ENCODE measurements around the gene FKRP.

Gene FKRP

GRCh38 chr19:46789371-46789770 is 43.5 kb downstream of the FKRP start:
- H3K9me2 ChIP-seq (replicated peaks; ENCODE audit: insufficient read depth, low read length) = no peaks in the 10 kb centered on the region
- DNase-seq = no peak
- H3F3A ChIP-seq (ENCODE audit: insufficient read depth, low read length) = peaks cover 34% of the 10 kb centered on the region
- no peak overlapping the region for H3K4me2 ChIP-seq (ENCODE audit: low read depth, low read length)
- no peak overlapping the region for H2AFZ ChIP-seq (ENCODE audit: low read length)
- TF ChIP-seq CTCF (IDR thresholded peaks at IDR 0.05; ENCODE audit: low read length) (no peak), EZH2 (optimal IDR thresholded peaks at IDR 0.05; ENCODE audit: low read depth, low read length) (no peak), EZH2phosphoT487 (IDR thresholded peaks at IDR 0.05; ENCODE audit: low read length) (no peak)
- no peak overlapping the region for H3K9ac ChIP-seq (ENCODE audit: low read length)
- peaks cover 2% of the 10 kb centered on the region; the same call in 1 of the 2 replicates for H4K20me1 ChIP-seq (ENCODE audit: insufficient read depth, low read length)
- H3K4me3 ChIP-seq (ENCODE audit: low read length) = no peak overlapping the region
- peaks cover 41% of the 10 kb centered on the region for H3K79me2 ChIP-seq (ENCODE audit: low read length)
- 0 out of 2 replicates have a peak, but pooled peaks cover under 1% of the 10 kb centered on the region for H3K36me3 ChIP-seq (replicated peaks; ENCODE audit: insufficient read depth, low read length)
- H3K4me1 ChIP-seq (ENCODE audit: low read length) = 0 out of 2 replicates have a peak, but pooled peaks cover 2% of the 10 kb centered on the region
- no peaks in the 10 kb centered on the region for H3K27me3 ChIP-seq (replicated peaks; ENCODE audit: insufficient read depth, low read length)
- H3K9me3 ChIP-seq (replicated peaks; ENCODE audit: insufficient read depth, low read length) = no peaks in the 10 kb centered on the region
- no peak overlapping the region for H3K27ac ChIP-seq (ENCODE audit: low read length)

- no peak overlapping the region for H3K4me3 ChIP-seq (ENCODE audit: low read length)
- H3K9me2 ChIP-seq (replicated peaks; ENCODE audit: insufficient read depth, low read length) = no peaks in the 10 kb centered on the region
- H3K27ac ChIP-seq (ENCODE audit: low read length) = no peak overlapping the region
- no peak for DNase-seq
- no peaks in the 10 kb centered on the region for H3K9me3 ChIP-seq (replicated peaks; ENCODE audit: insufficient read depth, low read length)
- H3F3A ChIP-seq (ENCODE audit: insufficient read depth, low read length) = peaks cover 9% of the 10 kb centered on the region
- H3K4me2 ChIP-seq (ENCODE audit: low read depth, low read length) = no peak overlapping the region
- H3K79me2 ChIP-seq (ENCODE audit: low read length) = peaks cover 15% of the 10 kb centered on the region
- H3K9ac ChIP-seq (ENCODE audit: low read length) = no peak overlapping the region
- no peaks in the 10 kb centered on the region for H4K20me1 ChIP-seq (ENCODE audit: insufficient read depth, low read length)
- H3K27me3 ChIP-seq (replicated peaks; ENCODE audit: insufficient read depth, low read length) = no peaks in the 10 kb centered on the region
- no peak for TF ChIP-seq EZH2phosphoT487 (IDR thresholded peaks at IDR 0.05; ENCODE audit: low read length)
- no peak for TF ChIP-seq CTCF (IDR thresholded peaks at IDR 0.05; ENCODE audit: low read length)
- no peaks in the 10 kb centered on the region for H3K4me1 ChIP-seq (ENCODE audit: low read length)
- H2AFZ ChIP-seq (ENCODE audit: low read length) = no peak overlapping the region
- H3K36me3 ChIP-seq (replicated peaks; ENCODE audit: insufficient read depth, low read length) = no peaks in the 10 kb centered on the region
These were observed 46.1 kb downstream of the FKRP start for GRCh38 chr19:46791944-46792343.

DNA sequence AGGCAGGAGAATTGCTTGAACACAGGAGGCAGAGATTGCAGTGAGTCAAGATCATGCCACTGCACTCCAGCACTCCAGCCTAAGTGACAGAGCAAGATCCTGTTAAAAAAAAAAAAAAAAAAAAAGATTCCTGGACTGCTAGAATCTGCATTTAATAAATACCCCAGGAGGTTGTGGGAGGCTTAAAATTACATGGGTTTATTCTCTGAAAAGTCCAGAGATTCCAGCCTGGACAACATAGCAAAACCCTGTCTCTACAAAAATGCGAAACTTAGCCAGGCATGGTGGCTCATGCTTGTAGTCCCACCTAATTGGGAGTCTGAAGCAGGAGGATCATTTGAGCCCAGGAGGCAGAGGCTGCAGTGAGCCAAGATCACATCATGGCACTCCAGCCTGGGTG is 52.0 kb downstream of the FKRP start:
- no peak for DNase-seq
- no peaks in the 10 kb centered on the region for H4K20me1 ChIP-seq (ENCODE audit: insufficient read depth, low read length)
- no peaks in the 10 kb centered on the region for H3K4me1 ChIP-seq (ENCODE audit: low read length)
- TF ChIP-seq EZH2 (optimal IDR thresholded peaks at IDR 0.05; ENCODE audit: low read depth, low read length) (no peak), EZH2phosphoT487 (IDR thresholded peaks at IDR 0.05; ENCODE audit: low read length) (no peak), CTCF (IDR thresholded peaks at IDR 0.05; ENCODE audit: low read length) (no peak)
- H3K36me3 ChIP-seq (replicated peaks; ENCODE audit: insufficient read depth, low read length) = no peaks in the 10 kb centered on the region
- no peak overlapping the region for H2AFZ ChIP-seq (ENCODE audit: low read length)
- H3F3A ChIP-seq (ENCODE audit: insufficient read depth, low read length) = no peaks in the 10 kb centered on the region
- H3K9me3 ChIP-seq (replicated peaks; ENCODE audit: insufficient read depth, low read length) = no peaks in the 10 kb centered on the region
- no peak overlapping the region for H3K4me2 ChIP-seq (ENCODE audit: low read depth, low read length)
- no peaks in the 10 kb centered on the region for H3K27me3 ChIP-seq (replicated peaks; ENCODE audit: insufficient read depth, low read length)
- no peak overlapping the region for H3K9ac ChIP-seq (ENCODE audit: low read length)
- no peak overlapping the region for H3K27ac ChIP-seq (ENCODE audit: low read length)
- no peak overlapping the region for H3K4me3 ChIP-seq (ENCODE audit: low read length)
- no peaks in the 10 kb centered on the region for H3K79me2 ChIP-seq (ENCODE audit: low read length)
- no peaks in the 10 kb centered on the region for H3K9me2 ChIP-seq (replicated peaks; ENCODE audit: insufficient read depth, low read length)

Data from MM.1S (cell line).